ELR (cell line): ENCODE results near the gene SENP5.

Experiments
- DNase-seq: peaks from one replicate; pipeline ENCODE4 v3.0.0-alpha.2; 2015; ENCODE audit warnings: low read depth

The SENP5 gene

GRCh38 chr3:196883361-196883760 is 15.6 kb downstream of the SENP5 start:
- no peak for DNase-seq

GRCh38 chr3:196886144-196886543 is 18.4 kb downstream of the SENP5 start:
- no peak for DNase-seq

GRCh38 chr3:196889844-196890708 is 22.4 kb downstream of the SENP5 start:
- no peak for DNase-seq

GRCh38 chr3:196894557-196895295 is 27.0 kb downstream of the SENP5 start:
- DNase-seq = no peak

- no peak for DNase-seq
Observed at GRCh38 chr3:196896229-196896628, 28.5 kb downstream of the SENP5 start.

GRCh38 chr3:196901768-196902167 is 34.0 kb downstream of the SENP5 start:
- DNase-seq = no peak

GRCh38 chr3:196902296-196902695 is 34.6 kb downstream of the SENP5 start:
- DNase-seq = no peak

GRCh38 chr3:196903740-196904139 is 36.0 kb downstream of the SENP5 start:
- no peak for DNase-seq

GRCh38 chr3:196914866-196915265 is 47.1 kb downstream of the SENP5 start:
- DNase-seq = no peak

GRCh38 chr3:196915375-196915774 is 47.7 kb downstream of the SENP5 start:
- DNase-seq = no peak

- DNase-seq = no peak
Observed at GRCh38 chr3:196916221-196916620, 48.5 kb downstream of the SENP5 start.

GRCh38 chr3:196916995-196917394 is 49.3 kb downstream of the SENP5 start:
- no peak for DNase-seq

GRCh38 chr3:196918968-196919367 is 51.2 kb downstream of the SENP5 start:
- DNase-seq = no peak

- no peak for DNase-seq
Observed at GRCh38 chr3:196920733-196921132, 53.0 kb downstream of the SENP5 start.

- DNase-seq = peak; percentile 61
Observed at GRCh38 chr3:196927571-196928453, 60.1 kb downstream of the SENP5 start.

GRCh38 chr3:196931157-196931556 is 63.4 kb downstream of the SENP5 start:
- no peak for DNase-seq

GRCh38 chr3:196931828-196932587 is 64.3 kb downstream of the SENP5 start:
- DNase-seq = no peak

GRCh38 chr3:196932600-196932999 is 64.9 kb downstream of the SENP5 start:
- DNase-seq = no peak

- no peak for DNase-seq
Observed at GRCh38 chr3:196936288-196936687, 68.6 kb downstream of the SENP5 start.

- no peak for DNase-seq
Observed at GRCh38 chr3:196938124-196938523, 70.4 kb downstream of the SENP5 start.

- no peak for DNase-seq
Observed at GRCh38 chr3:196938576-196938975, 70.9 kb downstream of the SENP5 start.
